Breast epithelium (tissue), 4 donors: ENCODE results near the gene SLCO1C1. TPM values are rescaled to one million over a fixed set of nuclear protein-coding genes. Genes with fewer than 3 reads are reported as not detected.

Experiments used
- DNase-seq, 2 donors: peaks; one replicate each; pipeline ENCODE4 v3.0.0-alpha.2; 2019; ENCODE audit warnings: low spot score in 2 of 2
- H3K27ac ChIP-seq, 2 donors: fragments of 200-600 bp; sonication (generic) in 1 of 2; one replicate each; pipeline ENCODE4 v1.5.1; 2016 to 2019; ENCODE audit warnings: mild to moderate bottlenecking in 1 of 2
- H3K27me3 ChIP-seq, 2 donors: fragments of 200-600 bp; sonication (generic) in 1 of 2; one replicate each; pipeline versions ENCODE4 v1.5.1 to v1.6.0; 2017 to 2019; ENCODE audit warnings: control low read depth in 1 of 2, mild to moderate bottlenecking in 1 of 2
- H3K36me3 ChIP-seq: fragments of 200-600 bp; one replicate; pipeline ENCODE4 v1.5.1; 2019
- H3K4me1 ChIP-seq, 2 donors: fragments of 200-600 bp; sonication (generic); one replicate each; pipeline ENCODE4 v1.5.1; 2016 to 2019; ENCODE audit warnings: control low read depth in 1 of 2
- H3K4me3 ChIP-seq, 3 donors: fragments of 200-600 bp; sonication (generic); 1 replicate in 2 of 3; 2 replicates in 1 of 3; pipeline ENCODE4 v1.5.1; 2016 to 2019; ENCODE audit warnings: mild to moderate bottlenecking in 3 of 3, moderate library complexity in 2 of 3
- H3K9me3 ChIP-seq, 2 donors: fragments of 200-600 bp; sonication (generic) in 1 of 2; one replicate each; pipeline ENCODE4 v1.5.1; 2016 to 2019; ENCODE audit warnings: control low read depth in 1 of 2
- CTCF ChIP-seq, 3 donors: fragments of 450-650 bp; IDR thresholded peaks; one replicate each; pipeline ENCODE4 v1.5.1; 2016 to 2017; ENCODE audit warnings: antibody characterized with exemption in 3 of 3, mild to moderate bottlenecking in 3 of 3, moderate library complexity in 3 of 3
- POLR2A ChIP-seq: fragments of 450-650 bp; IDR thresholded peaks from one replicate; pipeline ENCODE4 v1.6.1; 2016; ENCODE audit warnings: antibody characterized with exemption, mild to moderate bottlenecking, moderate library complexity
- POLR2AphosphoS5 ChIP-seq, 3 donors: sonication (generic); formaldehyde crosslinking; IDR thresholded peaks; one replicate each; pipeline ENCODE4 v1.6.1; 2017; ENCODE audit warnings: antibody characterized with exemption in 3 of 3
- intact Hi-C: fragments of 100-400 bp; cut with DNase I; formaldehyde crosslinking; loops from one replicate; pipeline ENCODE4 v1.15.1; 2023; ENCODE audit warnings: low total_unique reads
- total RNA-seq, 3 donors: library from RNA; depleted of rRNA; stranded (reverse); fragments of >200 nt; gene quantifications; one replicate each; pipeline ENCODE4 v1.1.0, GENCODE V29; 2016

SLCO1C1 gene
- total RNA-seq, 3 donors from 2014 or later = under 0.01 to 0.48 TPM; not detected in 1

GRCh38 chr12:20716037-20716436 lies 20.9 kb downstream of the SLCO1C1 start:
- TF ChIP-seq POLR2A (no peak), CTCF (IDR thresholded peaks at IDR 0.05) (no peak), POLR2AphosphoS5 (IDR thresholded peaks at IDR 0.05) (no peak)
- intact Hi-C loops = no loop called here
- H3K27ac ChIP-seq = no peak overlapping the region
- no peaks in the 10 kb centered on the region for H3K4me1 ChIP-seq
- no peak overlapping the region for H3K4me3 ChIP-seq
- no peak for DNase-seq
- H3K27me3 ChIP-seq = no peaks in the 10 kb centered on the region
- no peaks in the 10 kb centered on the region for H3K36me3 ChIP-seq
- H3K9me3 ChIP-seq = no peaks in the 10 kb centered on the region

- DNase-seq = no peak
- intact Hi-C loops = no loop called here
- no peaks in the 10 kb centered on the region for H3K36me3 ChIP-seq
Observed at GRCh38 chr12:20716985-20717384, 21.9 kb downstream of the SLCO1C1 start.

DNA sequence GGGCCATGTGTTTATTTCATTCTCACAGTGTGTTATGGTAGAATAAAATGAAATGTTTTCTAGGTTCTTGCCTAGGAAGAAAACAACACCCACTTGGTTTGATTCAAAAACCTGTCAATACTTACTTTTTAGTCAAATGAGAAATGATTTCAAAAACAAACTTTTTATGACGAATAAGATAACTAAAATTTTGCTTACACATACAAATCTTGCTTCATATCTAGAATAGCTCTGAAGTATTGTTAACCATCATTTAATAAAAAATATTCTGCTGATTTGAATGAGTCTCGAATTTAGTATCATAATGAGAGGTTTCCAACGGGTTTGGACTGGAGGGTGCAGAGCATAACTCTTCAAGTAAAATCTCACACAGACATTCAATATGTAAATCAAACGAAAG lies 23.2 kb downstream of the SLCO1C1 start:
- intact Hi-C loops = loop anchor here (2.0 kb wide), 1 partner anchor 37 kb away; no protein-coding TSS in a partner anchor
- no peaks in the 10 kb centered on the region for H3K36me3 ChIP-seq
- no peaks in the 10 kb centered on the region for H3K27me3 ChIP-seq
- no peaks in the 10 kb centered on the region for H3K4me1 ChIP-seq
- no peak for DNase-seq
- no peak for TF ChIP-seq POLR2A
- no peak for TF ChIP-seq CTCF (IDR thresholded peaks at IDR 0.05)
- no peak for TF ChIP-seq POLR2AphosphoS5 (IDR thresholded peaks at IDR 0.05)
- no peak overlapping the region for H3K27ac ChIP-seq
- no peaks in the 10 kb centered on the region for H3K9me3 ChIP-seq
- no peak overlapping the region for H3K4me3 ChIP-seq

More at GRCh38 chr12:20716985-20717384, 21.9 kb downstream of the SLCO1C1 start:
- H3K4me3 ChIP-seq = no peak overlapping the region
- no peaks in the 10 kb centered on the region for H3K9me3 ChIP-seq
- H3K27me3 ChIP-seq = no peaks in the 10 kb centered on the region
- H3K4me1 ChIP-seq = no peaks in the 10 kb centered on the region
- H3K27ac ChIP-seq = no peak overlapping the region
- no peak for TF ChIP-seq POLR2A
- TF ChIP-seq POLR2AphosphoS5 (IDR thresholded peaks at IDR 0.05) = no peak
- no peak for TF ChIP-seq CTCF (IDR thresholded peaks at IDR 0.05)

DNA sequence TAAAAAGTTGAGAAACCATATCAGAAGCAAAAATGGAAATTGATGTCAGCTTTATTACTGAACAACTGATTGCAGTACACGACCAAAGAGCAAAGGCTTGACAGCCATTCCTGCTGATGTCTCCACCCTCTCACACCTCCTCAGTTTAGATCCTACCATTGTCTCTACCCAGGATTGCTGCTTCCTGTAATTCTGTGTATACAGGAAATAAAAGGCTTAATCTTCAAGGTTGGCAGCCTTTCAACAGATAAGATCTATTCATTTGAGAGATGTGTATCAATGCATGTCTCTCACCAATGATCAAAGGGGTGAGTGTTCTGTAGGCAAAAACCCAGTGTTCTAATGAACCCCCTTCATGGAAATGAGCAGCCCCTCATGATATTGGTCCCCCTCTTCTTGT lies 27.0 kb downstream of the SLCO1C1 start:
- H3K27me3 ChIP-seq = no peaks in the 10 kb centered on the region
- H3K4me1 ChIP-seq = no peaks in the 10 kb centered on the region
- intact Hi-C loops = no loop called here
- no peaks in the 10 kb centered on the region for H3K36me3 ChIP-seq
- H3K27ac ChIP-seq = no peak overlapping the region
- H3K9me3 ChIP-seq = no peaks in the 10 kb centered on the region
- no peak overlapping the region for H3K4me3 ChIP-seq
- TF ChIP-seq POLR2AphosphoS5 (IDR thresholded peaks at IDR 0.05) (no peak), CTCF (IDR thresholded peaks at IDR 0.05) (no peak), POLR2A (no peak)
- DNase-seq = no peak

DNA sequence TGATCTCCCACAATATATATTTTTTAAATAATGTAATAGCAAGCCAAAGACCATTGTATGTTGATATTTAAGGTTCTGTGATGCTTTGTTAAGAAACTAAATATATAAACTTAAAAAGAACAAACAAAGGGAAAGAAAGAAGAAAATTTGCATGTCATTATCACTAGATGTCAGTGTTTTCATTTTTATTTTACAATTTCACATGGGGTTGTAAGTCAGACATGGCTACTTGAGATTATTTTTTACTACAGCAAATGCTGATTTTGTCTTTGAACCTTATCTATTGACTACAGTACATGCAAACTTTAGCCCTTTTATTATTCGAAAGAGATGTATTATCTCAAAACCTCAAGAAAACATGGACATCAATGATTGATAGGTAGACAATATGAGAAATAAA lies 36.1 kb downstream of the SLCO1C1 start:
- no peak for TF ChIP-seq CTCF (IDR thresholded peaks at IDR 0.05)
- TF ChIP-seq POLR2AphosphoS5 (IDR thresholded peaks at IDR 0.05) = no peak
- TF ChIP-seq POLR2A = no peak
- Histone ChIP-seq H3K4me3 (no peak overlapping the region), H3K27me3 (no peaks in the 10 kb centered on the region), H3K27ac (no peak overlapping the region), H3K9me3 (no peaks in the 10 kb centered on the region), H3K4me1 (no peaks in the 10 kb centered on the region), H3K36me3 (no peaks in the 10 kb centered on the region)
- intact Hi-C loops = no loop called here
- DNase-seq = no peak
